H1 (cell line): ENCODE measurements around the gene NHERF2.

Experiments used
- E2F6 ChIP-seq: IDR thresholded peaks from 2 replicates; pipeline ENCODE4 v1.6.1; 2012; ENCODE audit warnings: inconsistent platforms
- GTF2F1 ChIP-seq: IDR thresholded peaks from 2 replicates; pipeline ENCODE4 v1.6.1; 2012; ENCODE audit warnings: low read depth, low read length, improper control_type of control experiment, borderline replicate concordance
- POLR2A ChIP-seq, 2 experiments: IDR thresholded peaks; 1 replicate in 1 of 2; 2 replicates in 1 of 2; pipeline ENCODE4 v1.6.1; 2011; ENCODE audit warnings: low read depth in 2 of 2, low read length in 2 of 2, mild to moderate bottlenecking in 2 of 2; ENCODE audit errors: control extremely low read depth in 1 of 2
- POLR2AphosphoS5 ChIP-seq: IDR thresholded peaks from 2 replicates; pipeline ENCODE4 v1.6.1; 2011; ENCODE audit warnings: low read depth, low read length
- RFX5 ChIP-seq: IDR thresholded peaks from 2 replicates; pipeline ENCODE4 v1.6.1; 2011; ENCODE audit warnings: low read depth, low read length, improper control_type of control experiment, borderline replicate concordance
- SIN3A ChIP-seq, 2 experiments: IDR thresholded peaks in 1 of 2; conservative IDR thresholded peaks in 1 of 2; 2 replicates each; pipeline ENCODE4 v1.6.1; 2011 to 2012; ENCODE audit warnings: low read length in 2 of 2, improper control_type of control experiment in 1 of 2, low read depth in 1 of 2, mild to moderate bottlenecking in 1 of 2
- SRF ChIP-seq: IDR thresholded peaks from 2 replicates; pipeline ENCODE4 v1.6.1; 2011; ENCODE audit warnings: mild to moderate bottlenecking, low read depth, low read length, moderate library complexity
- SUZ12 ChIP-seq: fragments of 200-600 bp; sonication (generic); IDR thresholded peaks from 2 replicates; pipeline ENCODE4 v1.6.1; 2012; ENCODE audit warnings: mild to moderate bottlenecking, inconsistent platforms, low read length, moderate library complexity, mixed read lengths
- TBP ChIP-seq: IDR thresholded peaks from 2 replicates; pipeline ENCODE4 v1.6.1; 2011; ENCODE audit warnings: low read depth, low read length, improper control_type of control experiment
- TF ChIP-seq, protein P1 (sequence below), 3 experiments: IDR thresholded peaks; 1 replicate in 2 of 3; 2 replicates in 1 of 3; pipeline versions ENCODE4 v1.5.1 to v1.6.1; 2011; ENCODE audit warnings: low read length in 3 of 3, mild to moderate bottlenecking in 3 of 3, inconsistent platforms in 2 of 3, low read depth in 1 of 3, moderate library complexity in 1 of 3; ENCODE audit not compliant: insufficient read depth in 1 of 3; ENCODE audit errors: control extremely low read depth in 1 of 3

GRCh38 chr16:2015947-2016208 is 10.8 kb upstream of the NHERF2 start:
- TF ChIP-seq, protein P1, sequence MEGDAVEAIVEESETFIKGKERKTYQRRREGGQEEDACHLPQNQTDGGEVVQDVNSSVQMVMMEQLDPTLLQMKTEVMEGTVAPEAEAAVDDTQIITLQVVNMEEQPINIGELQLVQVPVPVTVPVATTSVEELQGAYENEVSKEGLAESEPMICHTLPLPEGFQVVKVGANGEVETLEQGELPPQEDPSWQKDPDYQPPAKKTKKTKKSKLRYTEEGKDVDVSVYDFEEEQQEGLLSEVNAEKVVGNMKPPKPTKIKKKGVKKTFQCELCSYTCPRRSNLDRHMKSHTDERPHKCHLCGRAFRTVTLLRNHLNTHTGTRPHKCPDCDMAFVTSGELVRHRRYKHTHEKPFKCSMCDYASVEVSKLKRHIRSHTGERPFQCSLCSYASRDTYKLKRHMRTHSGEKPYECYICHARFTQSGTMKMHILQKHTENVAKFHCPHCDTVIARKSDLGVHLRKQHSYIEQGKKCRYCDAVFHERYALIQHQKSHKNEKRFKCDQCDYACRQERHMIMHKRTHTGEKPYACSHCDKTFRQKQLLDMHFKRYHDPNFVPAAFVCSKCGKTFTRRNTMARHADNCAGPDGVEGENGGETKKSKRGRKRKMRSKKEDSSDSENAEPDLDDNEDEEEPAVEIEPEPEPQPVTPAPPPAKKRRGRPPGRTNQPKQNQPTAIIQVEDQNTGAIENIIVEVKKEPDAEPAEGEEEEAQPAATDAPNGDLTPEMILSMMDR (IDR thresholded peaks at IDR 0.05; ENCODE audit: control extremely low read depth in 1 of 3, insufficient read depth in 1 of 3, low read depth in 1 of 3, low read length in 3 of 3), result no peak
- TF ChIP-seq POLR2AphosphoS5 (no peak), GTF2F1 (no peak), SIN3A (conservative IDR thresholded peaks at IDR 0.05 in 1 of 2, IDR thresholded peaks at IDR 0.05 in 1 of 2; ENCODE audit: low read depth in 1 of 2, low read length in 2 of 2) (no peak), SUZ12 (no peak), E2F6 (no peak), POLR2A (IDR thresholded peaks at IDR 0.05; ENCODE audit: control extremely low read depth in 1 of 2, low read depth in 2 of 2, low read length in 2 of 2) (no peak), TBP (no peak), RFX5 (no peak), SRF (no peak)
